GM23338 (cell line): Measurements from ENCODE around the gene UQCRH. TPM values are rescaled to one million over a fixed set of nuclear protein-coding genes. Genes with fewer than 3 reads are reported as not detected.
"Not testable (repeated sequence)": the region's sequence is repeated elsewhere in the genome, so short reads cannot be mapped to it uniquely, and the experiment has no call there.

ENCODE experiments used
- ATAC-seq: fragments of 200-7000 bp; cut with Tn5 transposase; 3 replicates; pipeline ENCODE4 v1.9.1; 2020
- DNase-seq: peaks from one replicate; pipeline ENCODE4 v3.0.0-alpha.2; 2015; ENCODE audit warnings: low spot score
- H2AFZ ChIP-seq: fragments of 200-600 bp; sonication (generic); 2 replicates; pipeline ENCODE4 v1.8.0; 2016; ENCODE audit warnings: antibody characterized with exemption, mild to moderate bottlenecking, moderate library complexity
- H3F3A ChIP-seq: fragments of 200-600 bp; sonication (generic); replicated peaks from 2 replicates; pipeline ENCODE4 v1.8.0; 2017; ENCODE audit warnings: antibody characterized with exemption, mixed run types, low read depth
- H3K27ac ChIP-seq: fragments of 200-600 bp; sonication (generic); 2 replicates; pipeline ENCODE4 v1.6.1; 2016; ENCODE audit warnings: low read depth
- H3K27me3 ChIP-seq: fragments of 200-600 bp; sonication (generic); 2 replicates; pipeline ENCODE4 v1.8.0; 2016; ENCODE audit warnings: mild to moderate bottlenecking, mixed run types, moderate library complexity; ENCODE audit not compliant: insufficient read depth
- H3K36me3 ChIP-seq: fragments of 200-600 bp; sonication (generic); 2 replicates; pipeline ENCODE4 v1.8.0; 2016; ENCODE audit warnings: mild to moderate bottlenecking; ENCODE audit not compliant: insufficient read depth
- H3K4me1 ChIP-seq: fragments of 200-600 bp; sonication (generic); 2 replicates; pipeline ENCODE4 v1.8.0; 2016; ENCODE audit warnings: mild to moderate bottlenecking, moderate library complexity; ENCODE audit not compliant: insufficient read depth
- H3K4me2 ChIP-seq: fragments of 200-600 bp; sonication (generic); 2 replicates; pipeline ENCODE4 v1.7.1; 2017; ENCODE audit warnings: mixed run types
- H3K4me3 ChIP-seq: fragments of 200-600 bp; sonication (generic); 2 replicates; pipeline ENCODE4 v1.6.1; 2016; ENCODE audit warnings: mixed run types
- H3K79me2 ChIP-seq: fragments of 200-600 bp; sonication (generic); replicated peaks from 2 replicates; pipeline ENCODE4 v1.8.0; 2017; ENCODE audit warnings: mild to moderate bottlenecking; ENCODE audit not compliant: insufficient read depth
- H3K9me2 ChIP-seq: fragments of 200-600 bp; sonication (generic); 2 replicates; pipeline ENCODE4 v1.8.0; 2017; ENCODE audit not compliant: insufficient read depth
- H4K20me1 ChIP-seq: fragments of 200-600 bp; sonication (generic); replicated peaks from 2 replicates; pipeline ENCODE4 v1.8.0; 2017; ENCODE audit warnings: mild to moderate bottlenecking; ENCODE audit not compliant: insufficient read depth
- H3K27ac Mint-ChIP-seq: 2 replicates; pipeline ENCODE4 v1.8.0; 2020; ENCODE audit warnings: inconsistent platforms, mild to moderate bottlenecking, moderate library complexity, mixed read lengths
- H3K27me3 Mint-ChIP-seq: 3 replicates; pipeline ENCODE4 v1.8.0; 2022; ENCODE audit warnings: low read depth, mild to moderate bottlenecking, moderate library complexity, mixed read lengths, inconsistent platforms; ENCODE audit not compliant: insufficient read depth, poor library complexity
- H3K36me3 Mint-ChIP-seq: 3 replicates; pipeline ENCODE4 v1.8.0; 2021; ENCODE audit warnings: low read depth, mild to moderate bottlenecking, inconsistent platforms, moderate library complexity, mixed read lengths
- H3K4me1 Mint-ChIP-seq: 3 replicates; pipeline ENCODE4 v1.8.0; 2020; ENCODE audit warnings: mild to moderate bottlenecking, inconsistent platforms, mixed read lengths
- H3K4me3 Mint-ChIP-seq: 3 replicates; pipeline ENCODE4 v1.8.0; 2021; ENCODE audit warnings: moderate library complexity, mild to moderate bottlenecking, inconsistent platforms, mixed read lengths
- H3K9me3 Mint-ChIP-seq: 3 replicates; pipeline ENCODE4 v1.8.0; 2020; ENCODE audit warnings: moderate library complexity, mild to moderate bottlenecking, inconsistent platforms, mixed read lengths
- polyA plus RNA-seq: library from polyadenylated mRNA; unstranded; fragments of >200 nt; fragmentation: Nextera tagmentation; extraction: Ambion mirVana; gene quantifications from 2 replicates; pipeline ENCODE4 v1.2.1, GENCODE V29; 2016
- total RNA-seq: library from RNA; depleted of rRNA; stranded (reverse); fragments of >200 nt; shearing (Covaris generic); gene quantifications from 2 replicates; pipeline ENCODE4 v1.2.3, GENCODE V29; 2014; rRNA removed

UQCRH gene
- total and polyA plus RNA-seq, 2 experiments from 2014 or later = 579 to 1,330 TPM

- not testable (repeated sequence) for H3K27me3 Mint-ChIP-seq, DNase-seq, H2AFZ ChIP-seq, H3F3A ChIP-seq, H3K4me1 ChIP-seq, H3K27ac ChIP-seq, H3K79me2 ChIP-seq, H4K20me1 ChIP-seq, H3K4me3 ChIP-seq, H3K36me3 ChIP-seq, ATAC-seq, H3K27me3 ChIP-seq, H3K9me3 Mint-ChIP-seq, H3K4me1 Mint-ChIP-seq, H3K9me2 ChIP-seq, H3K4me2 ChIP-seq, H3K4me3 Mint-ChIP-seq, H3K27ac Mint-ChIP-seq
- peaks cover 40% of the 10 kb centered on the region for H3K36me3 Mint-ChIP-seq
These were observed 62.3 kb downstream of the UQCRH start for GRCh38 chr1:46365796-46366195.

Other genes with a start within 250 kb of the UQCRH start
- gene PIK3R3, start 171.1 kb upstream of the UQCRH start, total RNA-seq = 8.0 and 8.6 TPM in 2 replicates
- gene PIK3R3, start 171.1 kb upstream of the UQCRH start, polyA plus RNA-seq = 7.3 and 7.5 TPM in 2 replicates
- not detected in 2 replicates for gene TSPAN1, start 128.6 kb upstream of the UQCRH start, total RNA-seq
- not detected in 2 replicates for gene TSPAN1, start 128.6 kb upstream of the UQCRH start, polyA plus RNA-seq
- gene P3R3URF, start 127.2 kb upstream of the UQCRH start, total RNA-seq = not detected in 2 replicates
- not detected in 2 replicates for gene P3R3URF, start 127.2 kb upstream of the UQCRH start, polyA plus RNA-seq
- gene POMGNT1, start 105.3 kb upstream of the UQCRH start, total RNA-seq = 32.1 and 33.2 TPM in 2 replicates
- gene POMGNT1, start 105.3 kb upstream of the UQCRH start, polyA plus RNA-seq = 23.0 and 24.3 TPM in 2 replicates
- 3.5 and 5.0 TPM in 2 replicates for gene LURAP1, start 100.4 kb upstream of the UQCRH start, total RNA-seq
- gene LURAP1, start 100.4 kb upstream of the UQCRH start, polyA plus RNA-seq = 1.3 and 1.8 TPM in 2 replicates
- gene RAD54L, start 55.9 kb upstream of the UQCRH start, total RNA-seq = 32.5 and 48.1 TPM in 2 replicates
- 26.4 TPM in 2 replicates for gene RAD54L, start 55.9 kb upstream of the UQCRH start, polyA plus RNA-seq
- 52.8 and 69.4 TPM in 2 replicates for gene LRRC41, start 82 bp upstream of the UQCRH start, total RNA-seq
- 19.0 and 20.1 TPM in 2 replicates for gene LRRC41, start 82 bp upstream of the UQCRH start, polyA plus RNA-seq
- gene NSUN4, start 37.1 kb downstream of the UQCRH start, total RNA-seq = 11.6 and 18.6 TPM in 2 replicates
- gene NSUN4, start 37.1 kb downstream of the UQCRH start, polyA plus RNA-seq = 7.4 and 8.9 TPM in 2 replicates
- 17.9 and 24.0 TPM in 2 replicates for gene FAAH, start 90.6 kb downstream of the UQCRH start, total RNA-seq
- 10.7 and 12.3 TPM in 2 replicates for gene FAAH, start 90.6 kb downstream of the UQCRH start, polyA plus RNA-seq
- gene DMBX1, start 186.1 kb downstream of the UQCRH start, total RNA-seq = not detected in 2 replicates
- gene DMBX1, start 186.1 kb downstream of the UQCRH start, polyA plus RNA-seq = 0.11 TPM in 1 of 2 replicates, not detected in the other
- gene KNCN, start 247.9 kb downstream of the UQCRH start, total RNA-seq = not detected in 2 replicates
- gene KNCN, start 247.9 kb downstream of the UQCRH start, polyA plus RNA-seq = not detected in 2 replicates